Fibroblast of skin of right biceps (primary cell): ENCODE results near the gene PPP1R7.

ENCODE experiments used
- DNase-seq: peaks from one replicate; pipeline ENCODE4 v3.0.0-alpha.2; 2013

The PPP1R7 gene

GRCh38 chr2:241121008-241121407, 29.3 kb upstream of the PPP1R7 start:
- DNase-seq, result no peak

- no peak for DNase-seq
These were observed 27.8 kb upstream of the PPP1R7 start for GRCh38 chr2:241122376-241123002.

- DNase-seq, result no peak
These were observed 26.3 kb upstream of the PPP1R7 start for GRCh38 chr2:241123816-241124536.

- DNase-seq, result no peak
These were observed 24.6 kb upstream of the PPP1R7 start for GRCh38 chr2:241125626-241126025.

GRCh38 chr2:241126201-241126611, 24.1 kb upstream of the PPP1R7 start:
- no peak for DNase-seq

DNA sequence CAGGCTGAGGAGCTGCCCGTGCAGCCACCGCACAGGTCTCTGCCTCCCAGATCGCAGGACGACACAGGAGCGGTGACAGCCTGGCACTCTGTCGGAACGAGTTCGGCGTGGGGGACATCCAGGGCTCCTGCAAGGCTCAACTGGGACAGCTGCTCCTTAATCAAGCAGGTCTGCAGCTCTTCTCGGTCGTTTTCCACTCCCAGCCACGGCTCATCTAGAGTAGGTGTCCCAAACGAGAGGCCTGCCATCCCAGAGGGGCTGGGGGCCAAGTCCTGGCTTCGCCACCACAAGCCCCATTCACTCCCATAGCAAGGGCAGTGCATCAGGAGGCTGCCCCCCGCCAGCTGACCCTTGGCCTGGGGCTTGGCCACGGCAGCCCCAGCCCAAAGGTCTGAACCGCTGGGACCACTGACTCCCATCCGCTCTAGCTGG, 23.5 kb upstream of the PPP1R7 start:
- no peak for DNase-seq

GRCh38 chr2:241128266-241128665, 22.0 kb upstream of the PPP1R7 start:
- no peak for DNase-seq

DNA sequence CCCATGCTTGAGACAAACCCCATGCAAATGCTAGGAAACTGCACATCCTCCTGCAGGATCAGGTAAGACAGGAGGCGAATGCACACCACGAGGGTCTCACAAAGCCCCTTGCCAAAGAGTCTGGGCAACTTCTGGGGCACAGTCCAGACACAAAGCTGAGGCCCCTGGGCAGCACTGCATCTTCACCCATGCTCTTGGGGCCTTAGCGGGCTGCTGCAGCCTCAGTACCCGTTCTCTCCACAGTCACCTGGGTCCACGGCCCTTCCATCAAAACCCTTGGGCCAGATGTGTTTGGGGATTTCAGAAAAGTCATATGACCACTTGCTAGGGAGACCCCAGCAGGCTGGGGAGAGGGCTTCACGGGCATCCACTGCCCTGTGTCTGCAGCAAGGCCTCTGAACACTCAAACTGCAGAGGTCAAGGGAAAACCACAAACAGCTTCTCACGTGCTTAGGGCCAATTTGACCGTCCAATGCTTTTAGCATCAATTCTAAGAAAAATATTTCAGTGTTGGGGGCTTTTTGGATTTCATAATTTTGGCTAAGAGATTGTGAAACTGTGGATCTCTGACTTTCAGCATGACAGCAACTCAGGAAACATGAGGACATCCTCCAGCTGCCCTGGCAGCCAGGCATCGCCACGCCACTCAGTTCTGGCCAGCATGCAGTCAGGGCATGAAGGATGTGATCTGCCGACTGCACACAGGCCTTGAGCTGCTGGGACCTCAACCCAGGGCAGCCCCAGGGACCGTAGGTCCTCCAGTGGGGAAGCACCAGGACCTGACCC, 21.0 kb upstream of the PPP1R7 start:
- no peak for DNase-seq

- no peak for DNase-seq
These were observed 20.0 kb upstream of the PPP1R7 start for GRCh38 chr2:241130316-241130715.

DNA sequence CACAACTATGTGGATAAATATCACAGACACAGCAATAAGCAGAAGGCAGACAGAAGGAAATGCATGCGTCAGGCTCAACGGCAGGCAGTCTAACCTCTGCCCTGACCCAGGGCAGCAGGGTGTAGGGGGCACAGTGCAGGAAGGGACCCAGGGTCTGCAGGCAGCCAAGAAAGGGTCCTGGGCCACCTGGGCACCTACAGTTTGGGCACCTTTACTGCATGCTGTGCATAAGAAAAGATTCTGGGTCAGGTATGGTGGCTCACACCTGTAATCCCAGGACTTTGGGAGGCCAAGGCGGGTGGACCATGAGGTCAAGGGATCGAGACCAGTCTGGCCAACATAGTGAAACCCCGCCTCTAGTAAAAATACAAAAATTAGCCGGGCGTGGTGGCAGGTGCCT, 18.7 kb upstream of the PPP1R7 start:
- no peak for DNase-seq

- no peak for DNase-seq
These were observed 17.5 kb upstream of the PPP1R7 start for GRCh38 chr2:241132538-241133435.

DNA sequence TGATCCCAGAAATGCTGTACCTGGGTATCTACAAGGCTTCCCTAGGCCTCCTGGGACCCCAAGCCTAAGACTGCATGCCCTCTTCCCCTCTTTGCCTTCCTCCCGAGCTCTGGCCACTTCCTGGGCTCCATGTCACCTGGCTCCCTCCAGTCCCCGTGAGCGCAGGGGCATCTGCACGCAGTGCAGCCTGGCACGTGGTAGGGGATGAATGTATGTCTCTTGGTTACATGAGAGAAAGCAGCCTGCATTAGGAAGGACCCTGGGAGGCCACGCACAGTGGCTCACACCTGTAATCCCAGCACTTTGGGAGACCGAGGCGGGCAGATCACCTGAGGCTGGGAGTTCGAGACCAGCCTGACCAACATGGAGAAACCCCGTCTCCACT, 16.8 kb upstream of the PPP1R7 start:
- DNase-seq, result no peak

- DNase-seq, result no peak
These were observed 15.6 kb upstream of the PPP1R7 start for GRCh38 chr2:241134711-241135110.

DNA sequence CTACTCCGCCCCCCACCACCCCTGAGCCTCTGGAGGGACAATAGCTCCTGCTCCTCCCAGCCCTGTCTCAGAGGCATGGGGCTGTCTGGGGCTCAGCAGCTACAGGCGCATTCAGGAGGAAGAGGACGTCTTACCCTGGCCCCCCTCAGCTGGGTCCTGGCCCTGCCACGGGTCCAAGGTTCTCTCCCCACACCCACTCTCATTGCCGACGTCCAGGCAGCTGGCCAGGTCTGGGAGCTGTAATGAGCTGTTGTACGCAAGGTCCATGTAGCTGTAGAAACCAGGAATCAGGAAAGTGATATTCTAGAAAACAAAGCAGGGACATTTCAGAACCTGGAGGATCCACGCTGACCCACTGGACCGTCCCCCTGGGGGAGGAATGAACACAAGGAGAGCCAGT, 14.5 kb upstream of the PPP1R7 start:
- no peak for DNase-seq

DNA sequence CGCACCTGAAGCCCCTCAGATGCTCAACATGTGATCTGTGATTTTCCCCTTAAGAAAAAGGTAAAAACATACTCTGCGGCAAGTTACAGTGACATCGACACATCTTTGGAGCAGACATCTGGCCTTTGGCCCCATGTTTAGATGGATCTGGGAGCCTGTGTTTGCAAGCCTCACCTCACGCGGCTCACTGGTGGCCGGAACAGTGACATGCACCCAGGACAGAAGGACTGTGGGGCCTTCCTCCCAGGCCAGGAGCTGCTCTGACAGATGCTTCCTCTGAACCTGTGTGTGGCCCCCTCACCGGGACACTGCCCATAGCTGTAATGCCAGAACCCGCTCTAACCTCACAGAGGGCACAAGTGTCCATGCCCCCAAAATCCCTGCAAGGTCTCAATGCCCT, 14.1 kb upstream of the PPP1R7 start:
- no peak for DNase-seq

DNA sequence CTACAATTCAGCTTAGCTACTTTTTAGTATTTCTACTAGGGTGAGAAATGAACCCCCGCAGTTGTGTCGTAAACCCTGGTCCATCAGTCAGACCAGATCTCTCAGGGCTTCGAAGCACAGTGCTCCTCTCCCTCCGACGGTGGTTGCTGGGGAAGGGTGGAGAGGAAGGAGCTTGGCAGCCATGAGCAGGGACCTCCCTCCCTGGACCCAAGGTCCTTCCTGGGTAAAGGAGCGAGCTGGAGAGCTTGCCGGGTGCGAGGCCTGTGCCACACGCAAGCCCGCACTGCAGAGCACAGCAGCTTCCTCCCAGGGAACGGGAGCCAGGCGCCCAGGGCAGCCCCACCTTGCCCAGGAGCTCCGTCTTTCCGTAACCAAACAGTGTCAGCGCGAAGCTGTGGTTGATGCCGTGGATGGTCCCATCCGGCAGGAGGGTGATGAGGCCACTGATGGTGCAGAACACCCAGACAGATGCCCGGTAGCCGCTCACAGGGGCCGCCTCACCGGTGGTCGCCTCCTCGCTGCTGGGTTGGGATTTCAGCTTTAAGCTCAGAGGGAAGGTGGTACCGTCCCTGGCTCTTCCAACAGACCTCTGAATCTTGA, 13.5 kb upstream of the PPP1R7 start:
- DNase-seq, result no peak

- no peak for DNase-seq
These were observed 12.7 kb upstream of the PPP1R7 start for GRCh38 chr2:241137276-241138190.

DNA sequence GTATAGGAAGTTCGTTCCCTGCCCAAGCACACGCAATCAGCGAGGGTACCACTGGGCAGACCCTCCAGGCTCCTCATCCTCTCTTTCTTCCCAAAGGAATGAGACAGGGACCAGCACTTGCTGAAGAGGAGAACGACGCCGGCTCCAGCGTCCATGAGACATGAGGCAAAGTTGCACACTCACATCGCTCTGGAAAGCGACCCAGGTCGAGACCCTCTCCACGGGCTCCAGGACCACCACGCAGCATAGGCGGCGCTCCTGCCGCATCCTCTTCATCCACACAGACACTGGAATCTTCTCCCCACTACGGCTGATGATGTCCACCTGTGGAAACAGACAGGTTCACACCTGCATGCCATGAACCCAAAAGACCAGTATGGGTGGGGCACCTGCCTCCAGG, 11.8 kb upstream of the PPP1R7 start:
- no peak for DNase-seq

GRCh38 chr2:241139531-241140444, 10.5 kb upstream of the PPP1R7 start:
- DNase-seq, result no peak

- no peak for DNase-seq
These were observed 9.8 kb upstream of the PPP1R7 start for GRCh38 chr2:241140445-241140840.
